ENCODE measurements around the gene MPST. TPM values are rescaled to one million over a fixed set of nuclear protein-coding genes. Genes with fewer than 3 reads are reported as not detected.

Gene MPST
- total RNA-seq, 1 experiment from 2014 or later, result 31.4 TPM

GRCh38 chr22:37032134-37032534 lies 12.6 kb downstream of the MPST start:
- in situ Hi-C loops (cut with HindIII; ENCODE audit: low pct_unique_long_range_greater_than_20kb, low sequenced_read_pairs) (no loop called here), intact Hi-C loops (cut with micrococcal nuclease; ENCODE audit: unreplicated experiment) (no loop called here)
- no peak for TF ChIP-seq TCF7L2 (IDR thresholded peaks at IDR 0.05; ENCODE audit: low read depth, low read length)
- no peak for TF ChIP-seq REST (IDR thresholded peaks at IDR 0.05; ENCODE audit: insufficient read depth in 1 of 2, low read depth in 2 of 2, low read length in 1 of 2)
- TF ChIP-seq CTCF (IDR thresholded peaks at IDR 0.05), result no peak
- TF ChIP-seq SIN3A (IDR thresholded peaks at IDR 0.05; ENCODE audit: borderline replicate concordance, insufficient read depth, low read depth, low read length), result no peak
- no peak for TF ChIP-seq POLR2AphosphoS5 (IDR thresholded peaks at IDR 0.05; ENCODE audit: low read depth, low read length)
- Histone ChIP-seq H3K4me1 (ENCODE audit: control insufficient read depth, insufficient read depth, low read length) (peaks cover 4% of the 10 kb centered on the region; the same call in 1 of the 2 replicates), H3K36me3 (ENCODE audit: control insufficient read depth, insufficient read depth, low read length) (no peaks in the 10 kb centered on the region), H3K27ac (ENCODE audit: low read length) (no peak overlapping the region), H3K4me3 (ENCODE audit: low read depth in 2 of 2, low read length in 2 of 2) (no peak overlapping the region), H3K27me3 (ENCODE audit: control insufficient read depth, insufficient read depth, low read length) (no peaks in the 10 kb centered on the region), H3K9me3 (ENCODE audit: control insufficient read depth, insufficient read depth, low read depth, low read length) (no peaks in the 10 kb centered on the region)
- ChIA-PET CTCF (no interaction called here), POLR2A (no interaction called here)
- no TSS peak for BruUV-seq (replicated peaks)
- DNase-seq (ENCODE audit: low read depth, low spot score), result no peak
- ATAC-seq, result no peak

GRCh38 chr22:37032535-37033460 lies 13.3 kb downstream of the MPST start:
- no peak for DNase-seq (ENCODE audit: low read depth, low spot score)
- Histone ChIP-seq H3K36me3 (ENCODE audit: control insufficient read depth, insufficient read depth, low read length) (no peaks in the 10 kb centered on the region), H3K27me3 (ENCODE audit: control insufficient read depth, insufficient read depth, low read length) (no peaks in the 10 kb centered on the region), H3K9me3 (ENCODE audit: control insufficient read depth, insufficient read depth, low read depth, low read length) (no peaks in the 10 kb centered on the region), H3K4me1 (ENCODE audit: control insufficient read depth, insufficient read depth, low read length) (peaks cover 4% of the 10 kb centered on the region; the same call in 1 of the 2 replicates), H3K27ac (ENCODE audit: low read length) (no peak overlapping the region), H3K4me3 (ENCODE audit: low read depth in 2 of 2, low read length in 2 of 2) (no peak overlapping the region)
- ChIA-PET POLR2A (no interaction called here), CTCF (no interaction called here)
- TF ChIP-seq TCF7L2 (IDR thresholded peaks at IDR 0.05; ENCODE audit: low read depth, low read length) (no peak), SIN3A (IDR thresholded peaks at IDR 0.05; ENCODE audit: borderline replicate concordance, insufficient read depth, low read depth, low read length) (no peak)
- in situ Hi-C loops (cut with HindIII; ENCODE audit: low pct_unique_long_range_greater_than_20kb, low sequenced_read_pairs), result no loop called here
- peak; percentile 40; the same call in 1 of the 2 replicates for ATAC-seq
- BruUV-seq (replicated peaks), result no TSS peak
- intact Hi-C loops (cut with micrococcal nuclease; ENCODE audit: unreplicated experiment), result no loop called here

Data from Panc1 (cell line).